GM12874 (cell line): ENCODE data around the gene PTCHD1.

ENCODE experiments used
- TF ChIP-seq, protein P1 (sequence below): IDR thresholded peaks from 2 replicates; pipeline ENCODE4 v1.5.1; 2011; ENCODE audit warnings: low read depth, mild to moderate bottlenecking, control low read depth, low read length, moderate library complexity; ENCODE audit not compliant: insufficient read depth

Gene PTCHD1

DNA sequence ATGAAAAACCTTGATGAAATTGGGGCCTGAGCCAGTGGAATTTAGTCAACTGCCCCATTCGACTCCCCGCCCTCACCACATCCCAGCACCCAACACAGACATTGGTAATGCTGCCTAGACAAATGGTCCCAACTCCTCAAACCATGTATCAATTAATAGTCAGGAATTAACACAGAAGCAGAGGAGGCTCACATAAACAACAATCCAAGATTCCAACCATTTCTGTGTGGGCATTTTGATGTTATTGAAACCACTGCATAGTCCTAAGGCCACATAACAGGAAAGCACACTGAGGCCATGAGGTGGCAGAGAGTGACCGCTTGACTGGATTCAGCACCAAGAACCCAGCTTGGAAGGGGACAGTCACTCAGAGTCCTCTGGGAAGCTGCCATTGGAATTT, 22.5 kb upstream of the PTCHD1 start:
- TF ChIP-seq, protein P1, sequence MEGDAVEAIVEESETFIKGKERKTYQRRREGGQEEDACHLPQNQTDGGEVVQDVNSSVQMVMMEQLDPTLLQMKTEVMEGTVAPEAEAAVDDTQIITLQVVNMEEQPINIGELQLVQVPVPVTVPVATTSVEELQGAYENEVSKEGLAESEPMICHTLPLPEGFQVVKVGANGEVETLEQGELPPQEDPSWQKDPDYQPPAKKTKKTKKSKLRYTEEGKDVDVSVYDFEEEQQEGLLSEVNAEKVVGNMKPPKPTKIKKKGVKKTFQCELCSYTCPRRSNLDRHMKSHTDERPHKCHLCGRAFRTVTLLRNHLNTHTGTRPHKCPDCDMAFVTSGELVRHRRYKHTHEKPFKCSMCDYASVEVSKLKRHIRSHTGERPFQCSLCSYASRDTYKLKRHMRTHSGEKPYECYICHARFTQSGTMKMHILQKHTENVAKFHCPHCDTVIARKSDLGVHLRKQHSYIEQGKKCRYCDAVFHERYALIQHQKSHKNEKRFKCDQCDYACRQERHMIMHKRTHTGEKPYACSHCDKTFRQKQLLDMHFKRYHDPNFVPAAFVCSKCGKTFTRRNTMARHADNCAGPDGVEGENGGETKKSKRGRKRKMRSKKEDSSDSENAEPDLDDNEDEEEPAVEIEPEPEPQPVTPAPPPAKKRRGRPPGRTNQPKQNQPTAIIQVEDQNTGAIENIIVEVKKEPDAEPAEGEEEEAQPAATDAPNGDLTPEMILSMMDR: no peak

DNA sequence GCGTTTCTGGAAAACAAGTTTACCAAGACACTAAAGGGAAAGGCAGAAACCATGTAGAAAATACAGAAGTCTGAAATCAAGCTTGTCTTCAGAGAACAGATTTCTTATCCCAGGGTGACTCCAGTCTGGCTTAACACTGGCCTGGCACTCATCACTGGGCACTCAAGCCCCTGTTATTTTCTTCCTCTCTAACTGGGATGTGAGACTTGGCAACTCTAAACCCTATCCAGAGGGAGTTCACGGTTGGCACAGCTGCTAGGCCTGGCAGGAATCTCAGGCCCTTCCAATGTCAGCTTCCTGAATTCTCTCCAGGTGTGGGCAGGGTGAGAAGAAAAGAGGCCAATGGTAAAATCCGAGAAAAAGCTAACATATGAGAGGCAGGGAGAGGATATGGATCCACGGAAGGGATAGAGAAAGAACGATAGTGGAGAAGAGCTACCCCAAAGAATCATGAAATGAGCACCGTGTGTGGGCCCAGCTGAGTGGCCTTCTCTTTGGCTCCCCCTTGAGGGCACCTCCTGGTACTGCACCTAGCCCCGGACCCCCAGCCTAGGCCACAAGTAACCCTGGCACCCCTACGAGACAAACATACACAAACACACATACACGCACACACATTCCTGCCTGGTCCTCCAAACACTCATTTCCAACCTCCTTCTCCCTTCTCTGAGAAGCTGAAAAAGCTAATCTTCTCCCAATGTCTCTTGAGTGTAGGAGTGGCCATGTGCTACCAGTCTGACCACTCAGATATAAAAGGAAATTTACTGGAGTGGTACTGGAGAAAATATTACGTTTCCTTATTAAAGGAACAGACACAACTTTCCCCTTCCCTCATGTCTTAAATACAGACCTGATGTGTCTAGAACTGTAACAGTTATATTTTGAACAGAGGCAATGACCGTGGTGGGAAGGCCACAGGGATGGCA, 16.6 kb upstream of the PTCHD1 start:
- TF ChIP-seq, protein P1: peak; percentile 79

DNA sequence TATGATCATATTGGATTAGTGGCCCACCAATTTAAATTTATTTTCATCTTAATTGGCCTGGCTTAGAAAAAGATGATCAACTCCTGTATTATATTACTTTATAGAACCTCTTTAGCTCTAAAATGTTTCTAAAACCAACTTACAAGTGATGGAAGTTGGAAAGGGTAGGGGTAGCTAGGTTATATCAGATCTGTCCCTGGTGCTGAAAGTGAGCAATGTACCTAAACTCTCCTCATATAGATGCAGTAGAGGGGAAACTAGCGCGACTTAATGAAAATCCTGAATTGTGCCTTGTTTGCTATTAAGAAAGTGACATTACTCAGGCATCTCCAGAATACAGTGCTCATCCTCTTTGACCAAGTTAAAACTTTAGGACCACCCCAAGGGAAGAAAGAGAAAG, 7.5 kb upstream of the PTCHD1 start:
- TF ChIP-seq, protein P1: no peak

DNA sequence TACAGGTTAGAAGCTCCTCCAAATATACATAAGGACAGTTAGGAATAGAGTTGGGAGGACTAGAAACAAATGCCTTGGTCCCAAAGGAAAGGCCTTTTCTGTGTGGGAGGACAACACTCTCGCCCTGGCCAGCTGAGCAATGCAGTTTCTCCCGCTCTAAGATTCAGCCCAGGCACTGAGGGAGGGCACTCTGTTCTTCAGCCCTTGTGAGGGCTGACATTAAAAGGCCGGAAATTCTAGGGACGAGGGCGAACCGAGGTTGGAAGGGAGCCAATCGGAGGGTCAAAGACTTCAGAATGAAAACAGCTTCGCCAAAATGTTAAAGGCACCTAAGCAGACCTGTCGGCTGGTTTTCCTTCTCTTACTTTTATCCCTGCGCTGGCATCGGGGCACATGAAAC, 2.9 kb upstream of the PTCHD1 start:
- TF ChIP-seq, protein P1: no peak

DNA sequence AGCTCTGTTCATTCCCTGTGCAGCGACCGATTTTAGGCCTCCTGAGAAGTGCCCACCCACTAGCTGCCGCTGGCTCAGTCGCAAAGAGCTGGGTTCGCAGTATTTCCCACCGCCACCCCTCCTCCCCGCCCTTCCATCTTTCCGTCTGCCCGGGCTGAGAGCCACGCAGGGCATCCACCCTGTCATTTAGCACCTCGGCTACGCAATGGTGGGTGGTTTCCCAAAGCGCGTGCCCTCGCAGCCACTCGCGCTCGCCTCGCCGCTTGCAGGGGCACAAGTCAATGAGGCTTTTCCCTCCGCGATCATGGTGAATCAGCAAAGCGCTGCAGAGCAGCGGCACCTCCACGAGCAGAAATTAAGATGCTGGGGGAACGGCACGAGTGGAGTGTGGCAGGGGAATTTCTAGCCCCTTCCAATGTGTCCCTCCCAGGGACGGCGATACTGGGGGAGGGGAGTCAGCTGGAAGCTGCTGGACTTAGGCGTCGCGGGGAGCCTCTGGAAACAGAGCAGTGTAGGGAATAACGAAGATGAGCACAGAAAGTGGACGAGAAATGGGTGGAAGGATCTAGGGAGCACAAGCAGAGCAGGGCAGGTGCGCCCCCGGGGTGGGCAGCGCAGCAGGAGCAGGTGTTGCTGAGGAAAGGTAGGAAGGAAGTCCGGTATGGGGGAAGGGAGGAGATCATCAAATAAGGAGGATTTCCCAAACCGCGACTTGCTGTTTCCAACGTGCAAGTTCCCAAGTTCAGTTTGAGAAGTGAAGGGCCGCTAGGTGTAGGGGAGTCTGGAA, 2.4 kb upstream of the PTCHD1 start:
- TF ChIP-seq, protein P1: no peak

DNA sequence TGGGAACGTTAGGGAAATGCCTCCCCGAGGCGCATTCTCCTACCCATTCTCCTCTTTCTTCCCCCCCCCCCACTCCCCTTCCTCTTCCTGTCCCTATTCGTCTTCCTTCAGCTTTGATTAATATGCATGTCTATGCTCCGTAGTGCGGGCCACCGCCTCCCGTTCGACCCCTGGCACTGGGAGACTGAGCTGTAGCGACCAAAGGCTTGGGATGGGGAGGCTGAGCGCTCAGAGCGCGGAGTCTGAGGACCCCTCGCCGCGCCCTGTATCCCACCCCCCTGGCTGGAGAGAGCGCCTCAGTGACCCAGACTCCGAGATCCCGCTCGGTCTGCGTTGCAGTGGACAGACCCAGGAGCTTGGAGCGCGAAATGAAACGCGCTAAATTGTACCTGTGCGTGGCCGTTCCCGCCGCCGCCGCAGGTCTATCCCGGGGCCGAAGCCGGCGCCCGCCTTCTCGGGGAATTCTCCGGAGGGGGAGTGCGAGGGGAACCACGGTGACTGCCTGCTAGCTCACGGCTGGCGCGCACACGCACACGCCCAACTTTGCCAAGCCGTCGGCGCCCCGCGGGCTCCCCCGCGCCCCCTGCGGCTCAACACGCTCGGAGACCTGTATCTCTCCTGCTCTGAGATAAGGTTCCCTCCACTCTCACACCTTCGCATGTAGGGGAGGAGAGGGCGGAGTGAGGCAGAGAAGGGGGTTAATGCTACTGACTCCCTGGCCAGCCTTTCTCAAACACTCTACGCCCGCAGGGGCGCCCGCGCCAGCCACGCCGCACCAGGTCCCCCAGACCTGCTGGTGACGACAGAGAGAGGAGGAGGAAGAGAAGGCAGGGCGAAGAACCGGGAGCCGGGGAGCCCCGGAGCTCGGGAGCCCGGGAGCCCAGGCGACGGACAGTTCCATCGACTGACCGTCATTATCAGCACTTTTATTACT, 1.5 kb upstream of the PTCHD1 start:
- TF ChIP-seq, protein P1: no peak
